HG03520 (cell line): Measurements from ENCODE around the gene FCER2.
"Not testable (repeated sequence)": the region's sequence is repeated elsewhere in the genome, so short reads cannot be mapped to it uniquely, and the experiment has no call there.

Experiments used
- ATAC-seq: cut with Tn5 transposase; IDR thresholded peaks from one replicate; pipeline ENCODE4 v1.9.1; 2021; ENCODE audit warnings: mild to moderate bottlenecking, moderate library complexity; ENCODE audit not compliant: unreplicated experiment

Gene FCER2

GRCh38 chr19:7654401-7654800 is 47.5 kb downstream of the FCER2 start:
- ATAC-seq: no peak

- ATAC-seq: no peak
Measured at GRCh38 chr19:7652061-7652641, 49.8 kb downstream of the FCER2 start.

GRCh38 chr19:7650148-7650547 is 51.8 kb downstream of the FCER2 start:
- ATAC-seq: no peak

GRCh38 chr19:7648265-7649014 is 53.5 kb downstream of the FCER2 start:
- ATAC-seq: no peak

GRCh38 chr19:7647156-7647555 is 54.8 kb downstream of the FCER2 start:
- no peak for ATAC-seq

- ATAC-seq: no peak
Measured at GRCh38 chr19:7646426-7646700, 55.6 kb downstream of the FCER2 start.

- ATAC-seq: no peak
Measured at GRCh38 chr19:7645656-7646425, 56.1 kb downstream of the FCER2 start.

GRCh38 chr19:7645163-7645562 is 56.8 kb downstream of the FCER2 start:
- no peak for ATAC-seq

GRCh38 chr19:7644550-7644877 is 57.4 kb downstream of the FCER2 start:
- ATAC-seq: no peak

GRCh38 chr19:7643629-7644549 is 58.0 kb downstream of the FCER2 start:
- not testable (repeated sequence) for ATAC-seq

- no peak for ATAC-seq
Measured at GRCh38 chr19:7643031-7643415, 58.9 kb downstream of the FCER2 start.

- ATAC-seq: no peak
Measured at GRCh38 chr19:7642295-7643030, 59.5 kb downstream of the FCER2 start.

GRCh38 chr19:7641290-7642276 is 60.3 kb downstream of the FCER2 start:
- no peak for ATAC-seq

- no peak for ATAC-seq
Measured at GRCh38 chr19:7640803-7641202, 61.1 kb downstream of the FCER2 start.

GRCh38 chr19:7639863-7640348 is 62.0 kb downstream of the FCER2 start:
- no peak for ATAC-seq

- ATAC-seq: no peak
Measured at GRCh38 chr19:7638802-7639465, 63.0 kb downstream of the FCER2 start.
